Measurements from ENCODE around the gene FCHO2. TPM values are rescaled to one million over a fixed set of nuclear protein-coding genes. Genes with fewer than 3 reads are reported as not detected.

FCHO2 gene
- total and polyA plus RNA-seq, 10 of the 15 experiments (the other 5 are each of a cell fraction or from before 2014, with no cell fraction given), result 0.05 to 1.4 (median 0.18) TPM

- POLR2A ChIA-PET, result no interaction called here
- H3K79me2 ChIP-seq (ENCODE audit: control insufficient read depth, insufficient read depth, low read length), result no peaks in the 10 kb centered on the region
- DNase-seq (ENCODE audit: low read depth, low spot score) (no peak), ATAC-seq (no peak), FAIRE-seq (no peak)
- no peaks in the 10 kb centered on the region for H3K27me3 ChIP-seq (replicated peaks in 1 of 2; ENCODE audit: control insufficient read depth in 2 of 2, insufficient read depth in 2 of 2, low read length in 1 of 2)
- no peaks in the 10 kb centered on the region; the same call in 1 of the 2 replicates for H3K4me1 ChIP-seq (ENCODE audit: control insufficient read depth, insufficient read depth, low read length)
- intact Hi-C loops (cut with micrococcal nuclease; ENCODE audit: unreplicated experiment) (no loop called here), in situ Hi-C loops (cut with MboI) (no loop called here)
- SMC1A ChIA-PET (ENCODE audit: uncharacterized antibody, unreplicated experiment), result no interaction called here
- RAD21 ChIA-PET (ENCODE audit: unreplicated experiment), result no interaction called here
- 25% methylated on average over 7 of the region's 7 CpGs for WGBS (ENCODE audit: insufficient coverage, insufficient replicate concordance, low lambda C conversion rate, missing lambda C conversion rate)
- no peak overlapping the region for H3K4me2 ChIP-seq (ENCODE audit: control insufficient read depth, insufficient read depth)
- no peaks in the 10 kb centered on the region for H3K36me3 ChIP-seq (ENCODE audit: control insufficient read depth in 2 of 2, insufficient read depth in 2 of 2, low read length in 1 of 2)
- H2AFZ ChIP-seq (ENCODE audit: control insufficient read depth, low read depth, low read length), result no peak overlapping the region; the same call in 1 of the 2 replicates
- no peak overlapping the region for H3K27ac ChIP-seq (ENCODE audit: control insufficient read depth, insufficient read depth)
- H3K4me3 ChIP-seq, result no peak overlapping the region
- BruUV-seq (replicated peaks), result no TSS peak
- H3K9ac ChIP-seq (ENCODE audit: control insufficient read depth, insufficient read depth, low read length), result no peak overlapping the region
- H4K20me1 ChIP-seq (ENCODE audit: control insufficient read depth, insufficient read depth), result no peaks in the 10 kb centered on the region
- CTCF ChIA-PET, result no interaction called here
- TF ChIP-seq SRF (IDR thresholded peaks at IDR 0.05; ENCODE audit: low read depth in 2 of 2, low read length in 2 of 2) (no peak), REST (IDR thresholded peaks at IDR 0.05; ENCODE audit: low read depth, low read length) (no peak), SREBF1 (IDR thresholded peaks at IDR 0.05; ENCODE audit: low read length) (no peak), SREBF2 (IDR thresholded peaks at IDR 0.05; ENCODE audit: low read length) (no peak), ZNF24 (IDR thresholded peaks at IDR 0.05) (no peak), CEBPZ (IDR thresholded peaks at IDR 0.05; ENCODE audit: low read depth, low read length) (no peak), HCFC1 (IDR thresholded peaks at IDR 0.05; ENCODE audit: low read length) (no peak)
- no peaks in the 10 kb centered on the region for H3K9me3 ChIP-seq (replicated peaks; ENCODE audit: control insufficient read depth, insufficient read depth, low read length)
Measured at GRCh38 chr5:72951671-72952468, 4.0 kb upstream of the FCHO2 start.

Measured in GM12878 (cell line).